Prostate gland (tissue), 2 donors: ENCODE results near the gene CAPN11.

Experiments
- CTCF ChIP-seq, 4 experiments: fragments of 200-600 bp in 2 of 4; fragments of 450-650 bp in 2 of 4; sonication (generic) in 2 of 4; IDR thresholded peaks; 1 replicate in 3 of 4; 2 replicates in 1 of 4; pipeline ENCODE4 v1.5.1; 2016 to 2019; ENCODE audit warnings: antibody characterized with exemption in 4 of 4, mild to moderate bottlenecking in 2 of 4, moderate library complexity in 2 of 4
- POLR2AphosphoS5 ChIP-seq: sonication (generic); formaldehyde crosslinking; IDR thresholded peaks from one replicate; pipeline ENCODE4 v1.6.1; 2017; ENCODE audit warnings: antibody characterized with exemption

- TF ChIP-seq CTCF (IDR thresholded peaks at IDR 0.05): no peak
- no peak for TF ChIP-seq POLR2AphosphoS5
Observed at GRCh38 chr6:44178424-44179071, 19.9 kb downstream of the CAPN11 start.
